Endothelial cell of umbilical vein (primary cell): ENCODE measurements around the gene PDE3B.

ENCODE experiments used
- JUN ChIP-seq: IDR thresholded peaks from 2 replicates; pipeline ENCODE4 v1.6.1; 2011; ENCODE audit warnings: borderline replicate concordance, low read depth; ENCODE audit not compliant: insufficient read length, insufficient read depth
- POLR2A ChIP-seq: IDR thresholded peaks from 2 replicates; pipeline ENCODE4 v1.6.1; 2012; ENCODE audit warnings: low read depth, mild to moderate bottlenecking, control low read depth, low read length
- POLR2AphosphoS5 ChIP-seq: IDR thresholded peaks from 2 replicates; pipeline ENCODE4 v1.6.1; 2012; ENCODE audit warnings: low read depth, mild to moderate bottlenecking, control low read depth, low read length, moderate library complexity; ENCODE audit not compliant: insufficient read depth
- TF ChIP-seq, protein P1 (sequence below), 2 donors: IDR thresholded peaks; 1 replicate in 1 of 2; 2 replicates in 1 of 2; pipeline ENCODE4 v1.5.1; 2011; ENCODE audit warnings: low read length in 2 of 2, mild to moderate bottlenecking in 2 of 2, moderate library complexity in 2 of 2, control low read depth in 1 of 2, inconsistent platforms in 1 of 2, low read depth in 1 of 2; ENCODE audit not compliant: insufficient read depth in 1 of 2; ENCODE audit errors: extremely low read depth in 1 of 2

DNA sequence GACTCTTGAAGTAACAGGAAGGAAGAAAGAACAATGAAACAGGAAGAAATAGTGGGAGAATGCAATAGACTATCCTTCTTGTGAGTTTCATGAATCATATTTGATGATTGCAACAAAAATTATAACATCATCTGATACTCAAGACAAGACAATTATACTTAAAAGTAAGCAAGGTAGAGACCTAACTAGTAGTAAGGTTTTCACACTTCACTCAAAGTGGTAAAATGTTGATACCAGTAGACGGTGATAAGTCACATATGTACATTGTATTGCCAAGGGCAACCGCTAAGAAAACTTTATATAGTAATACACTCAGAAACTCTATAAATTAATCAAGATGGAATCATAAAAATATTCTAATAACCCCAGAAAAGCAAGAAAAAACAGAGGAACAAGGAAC lies 140.6 kb downstream of the PDE3B start:
- TF ChIP-seq, protein P1, sequence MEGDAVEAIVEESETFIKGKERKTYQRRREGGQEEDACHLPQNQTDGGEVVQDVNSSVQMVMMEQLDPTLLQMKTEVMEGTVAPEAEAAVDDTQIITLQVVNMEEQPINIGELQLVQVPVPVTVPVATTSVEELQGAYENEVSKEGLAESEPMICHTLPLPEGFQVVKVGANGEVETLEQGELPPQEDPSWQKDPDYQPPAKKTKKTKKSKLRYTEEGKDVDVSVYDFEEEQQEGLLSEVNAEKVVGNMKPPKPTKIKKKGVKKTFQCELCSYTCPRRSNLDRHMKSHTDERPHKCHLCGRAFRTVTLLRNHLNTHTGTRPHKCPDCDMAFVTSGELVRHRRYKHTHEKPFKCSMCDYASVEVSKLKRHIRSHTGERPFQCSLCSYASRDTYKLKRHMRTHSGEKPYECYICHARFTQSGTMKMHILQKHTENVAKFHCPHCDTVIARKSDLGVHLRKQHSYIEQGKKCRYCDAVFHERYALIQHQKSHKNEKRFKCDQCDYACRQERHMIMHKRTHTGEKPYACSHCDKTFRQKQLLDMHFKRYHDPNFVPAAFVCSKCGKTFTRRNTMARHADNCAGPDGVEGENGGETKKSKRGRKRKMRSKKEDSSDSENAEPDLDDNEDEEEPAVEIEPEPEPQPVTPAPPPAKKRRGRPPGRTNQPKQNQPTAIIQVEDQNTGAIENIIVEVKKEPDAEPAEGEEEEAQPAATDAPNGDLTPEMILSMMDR (IDR thresholded peaks at IDR 0.05; ENCODE audit: extremely low read depth in 1 of 2, insufficient read depth in 1 of 2, low read depth in 1 of 2, low read length in 2 of 2), result no peak
- TF ChIP-seq POLR2A, result no peak
- TF ChIP-seq JUN, result no peak
- no peak for TF ChIP-seq POLR2AphosphoS5
